Uterus (tissue), 2 donors: ENCODE results near the gene GVQW3.

ENCODE experiments used
- POLR2A ChIP-seq, 2 donors: fragments of 450-650 bp; IDR thresholded peaks; one replicate each; pipeline ENCODE4 v1.6.1; 2016; ENCODE audit warnings: antibody characterized with exemption in 2 of 2, mild to moderate bottlenecking in 1 of 2, moderate library complexity in 1 of 2
- TF ChIP-seq, protein P1 (sequence below), 4 experiments: fragments of 200-600 bp in 2 of 4; fragments of 450-650 bp in 2 of 4; sonication (generic) in 2 of 4; IDR thresholded peaks; one replicate each; pipeline ENCODE4 v1.5.1; 2016 to 2019; ENCODE audit warnings: antibody characterized with exemption in 4 of 4, mild to moderate bottlenecking in 2 of 4, moderate library complexity in 1 of 4

DNA sequence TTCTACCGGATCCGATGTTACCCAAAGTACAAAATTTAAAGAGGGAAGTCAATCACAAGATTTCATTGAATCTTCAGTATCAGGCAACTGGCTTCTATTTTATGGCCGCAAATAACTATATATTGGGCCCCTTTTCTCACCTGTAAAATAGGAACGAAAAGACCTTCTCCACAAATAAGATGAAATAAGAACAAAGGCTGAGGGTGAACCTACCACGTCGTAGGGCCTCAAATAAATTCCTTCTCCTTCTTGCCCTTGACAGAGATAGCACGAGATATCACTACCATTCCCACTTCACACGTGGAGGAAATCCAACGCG is 62.9 kb downstream of the GVQW3 start:
- TF ChIP-seq, protein P1, sequence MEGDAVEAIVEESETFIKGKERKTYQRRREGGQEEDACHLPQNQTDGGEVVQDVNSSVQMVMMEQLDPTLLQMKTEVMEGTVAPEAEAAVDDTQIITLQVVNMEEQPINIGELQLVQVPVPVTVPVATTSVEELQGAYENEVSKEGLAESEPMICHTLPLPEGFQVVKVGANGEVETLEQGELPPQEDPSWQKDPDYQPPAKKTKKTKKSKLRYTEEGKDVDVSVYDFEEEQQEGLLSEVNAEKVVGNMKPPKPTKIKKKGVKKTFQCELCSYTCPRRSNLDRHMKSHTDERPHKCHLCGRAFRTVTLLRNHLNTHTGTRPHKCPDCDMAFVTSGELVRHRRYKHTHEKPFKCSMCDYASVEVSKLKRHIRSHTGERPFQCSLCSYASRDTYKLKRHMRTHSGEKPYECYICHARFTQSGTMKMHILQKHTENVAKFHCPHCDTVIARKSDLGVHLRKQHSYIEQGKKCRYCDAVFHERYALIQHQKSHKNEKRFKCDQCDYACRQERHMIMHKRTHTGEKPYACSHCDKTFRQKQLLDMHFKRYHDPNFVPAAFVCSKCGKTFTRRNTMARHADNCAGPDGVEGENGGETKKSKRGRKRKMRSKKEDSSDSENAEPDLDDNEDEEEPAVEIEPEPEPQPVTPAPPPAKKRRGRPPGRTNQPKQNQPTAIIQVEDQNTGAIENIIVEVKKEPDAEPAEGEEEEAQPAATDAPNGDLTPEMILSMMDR (IDR thresholded peaks at IDR 0.05), result no peak
- no peak for TF ChIP-seq POLR2A (IDR thresholded peaks at IDR 0.05)
